Neural cell (in vitro differentiated cells): ENCODE results near the gene RMI2. TPM values are rescaled to one million over a fixed set of nuclear protein-coding genes. Genes with fewer than 3 reads are reported as not detected.

Source experiments
- H2AFZ ChIP-seq: fragments of 200-600, 300-800 bp; sonication (generic), shearing (Covaris generic); 2 replicates; pipeline ENCODE4 v1.6.0; 2014; ENCODE audit warnings: low read depth, mild to moderate bottlenecking, antibody characterized with exemption, low read length, moderate library complexity
- H3F3A ChIP-seq: fragments of 200-600 bp; shearing (Covaris generic); 2 replicates; pipeline ENCODE4 v1.6.1; 2016; ENCODE audit warnings: mild to moderate bottlenecking, moderate library complexity, mixed read lengths, antibody characterized with exemption, low read length; ENCODE audit not compliant: insufficient read depth, poor library complexity, severe bottlenecking
- H3K27ac ChIP-seq: fragments of 200-600, 300-800 bp; sonication (generic), shearing (Covaris generic); 2 replicates; pipeline ENCODE4 v1.5.1; 2014; ENCODE audit warnings: mild to moderate bottlenecking, low read length, moderate library complexity
- H3K27me3 ChIP-seq: fragments of 300-800, 200-600 bp; sonication (generic), shearing (Covaris generic); 2 replicates; pipeline ENCODE4 v1.6.0; 2014; ENCODE audit warnings: mild to moderate bottlenecking, low read depth, low read length, moderate library complexity; ENCODE audit not compliant: insufficient read depth
- H3K36me3 ChIP-seq: fragments of 300-800, 200-600 bp; sonication (generic), shearing (Covaris generic); 2 replicates; pipeline ENCODE4 v1.5.1; 2014; ENCODE audit warnings: mild to moderate bottlenecking, antibody characterized with exemption, low read length, moderate library complexity; ENCODE audit not compliant: insufficient read depth
- H3K4me2 ChIP-seq: fragments of 300-800, 200-600 bp; sonication (generic), shearing (Covaris generic); 2 replicates; pipeline ENCODE4 v1.6.0; 2014; ENCODE audit warnings: mild to moderate bottlenecking, low read length
- H3K4me3 ChIP-seq: fragments of 300-800, 200-600 bp; sonication (generic), shearing (Covaris generic); 2 replicates; pipeline ENCODE4 v1.5.1; 2014; ENCODE audit warnings: mild to moderate bottlenecking, low read length, moderate library complexity
- H3K79me2 ChIP-seq: fragments of 200-600 bp; shearing (Covaris generic); replicated peaks from 2 replicates; pipeline ENCODE4 v1.6.0; 2014; ENCODE audit warnings: mild to moderate bottlenecking, low read length, moderate library complexity; ENCODE audit not compliant: insufficient read depth
- H3K9ac ChIP-seq: fragments of 300-800, 200-600 bp; sonication (generic), shearing (Covaris generic); 2 replicates; pipeline ENCODE4 v1.6.1; 2016; ENCODE audit warnings: mild to moderate bottlenecking, low read length, mixed read lengths
- H3K9me2 ChIP-seq: fragments of 200-600 bp; shearing (Covaris generic); 2 replicates; pipeline ENCODE4 v1.6.1; 2016; ENCODE audit warnings: mild to moderate bottlenecking, low read length, mixed read lengths; ENCODE audit not compliant: insufficient read depth
- H3K9me3 ChIP-seq: fragments of 200-600, 300-800 bp; sonication (generic), shearing (Covaris generic); 2 replicates; pipeline ENCODE4 v1.6.1; 2016; ENCODE audit warnings: mild to moderate bottlenecking, mixed run types, low read length, moderate library complexity, mixed read lengths
- H4K20me1 ChIP-seq: fragments of 200-600 bp; shearing (Covaris generic); 2 replicates; pipeline ENCODE4 v1.6.1; 2016; ENCODE audit warnings: mild to moderate bottlenecking, mixed run types; ENCODE audit not compliant: insufficient read depth
- EP300 ChIP-seq: fragments of 450-650 bp; conservative IDR thresholded peaks from 2 replicates; pipeline ENCODE4 v1.6.1; 2014; ENCODE audit warnings: antibody characterized with exemption, mild to moderate bottlenecking, moderate library complexity; ENCODE audit not compliant: poor library complexity, severe bottlenecking
- EZH2 ChIP-seq: fragments of 200-600, 300-800 bp; shearing (Covaris generic), sonication (generic); IDR thresholded peaks from 2 replicates; pipeline ENCODE4 v1.6.1; 2014; ENCODE audit warnings: antibody characterized with exemption, low read length, borderline replicate concordance, mild to moderate bottlenecking; ENCODE audit not compliant: insufficient read depth, poor library complexity, severe bottlenecking
- MXI1 ChIP-seq: fragments of 450-650 bp; conservative IDR thresholded peaks from 2 replicates; pipeline ENCODE4 v1.6.1; 2014; ENCODE audit warnings: antibody characterized with exemption, mild to moderate bottlenecking; ENCODE audit not compliant: poor library complexity, severe bottlenecking
- POLR2AphosphoS5 ChIP-seq: IDR thresholded peaks from 2 replicates; pipeline ENCODE4 v1.6.1; 2012
- RAD21 ChIP-seq: fragments of 450-650 bp; conservative IDR thresholded peaks from 2 replicates; pipeline ENCODE4 v1.6.1; 2014; ENCODE audit warnings: antibody characterized with exemption, mild to moderate bottlenecking, moderate library complexity
- SMC3 ChIP-seq: fragments of 450-650 bp; conservative IDR thresholded peaks from 2 replicates; pipeline ENCODE4 v1.6.1; 2014; ENCODE audit warnings: antibody characterized with exemption, mild to moderate bottlenecking, moderate library complexity; ENCODE audit not compliant: poor library complexity
- TAF1 ChIP-seq: IDR thresholded peaks from 2 replicates; pipeline ENCODE4 v1.6.1; 2012; ENCODE audit warnings: low read depth
- polyA plus RNA-seq: library from polyadenylated mRNA; depleted of rRNA; stranded (reverse); fragments of >200 nt; gene quantifications from 2 replicates; pipeline ENCODE4 v1.2.3, GENCODE V29; 2014
- TF ChIP-seq, protein P1 (sequence below): IDR thresholded peaks from 2 replicates; pipeline ENCODE4 v1.6.1; 2012; ENCODE audit warnings: borderline replicate concordance
- TF ChIP-seq, protein P2 (sequence below): fragments of 450-650 bp; IDR thresholded peaks from 2 replicates; pipeline ENCODE4 v1.5.1; 2014; ENCODE audit warnings: antibody characterized with exemption, mild to moderate bottlenecking, moderate library complexity; ENCODE audit not compliant: poor library complexity, severe bottlenecking

RMI2 gene
- polyA plus RNA-seq, 1 donor from 2014 or later = 0.48 TPM

DNA sequence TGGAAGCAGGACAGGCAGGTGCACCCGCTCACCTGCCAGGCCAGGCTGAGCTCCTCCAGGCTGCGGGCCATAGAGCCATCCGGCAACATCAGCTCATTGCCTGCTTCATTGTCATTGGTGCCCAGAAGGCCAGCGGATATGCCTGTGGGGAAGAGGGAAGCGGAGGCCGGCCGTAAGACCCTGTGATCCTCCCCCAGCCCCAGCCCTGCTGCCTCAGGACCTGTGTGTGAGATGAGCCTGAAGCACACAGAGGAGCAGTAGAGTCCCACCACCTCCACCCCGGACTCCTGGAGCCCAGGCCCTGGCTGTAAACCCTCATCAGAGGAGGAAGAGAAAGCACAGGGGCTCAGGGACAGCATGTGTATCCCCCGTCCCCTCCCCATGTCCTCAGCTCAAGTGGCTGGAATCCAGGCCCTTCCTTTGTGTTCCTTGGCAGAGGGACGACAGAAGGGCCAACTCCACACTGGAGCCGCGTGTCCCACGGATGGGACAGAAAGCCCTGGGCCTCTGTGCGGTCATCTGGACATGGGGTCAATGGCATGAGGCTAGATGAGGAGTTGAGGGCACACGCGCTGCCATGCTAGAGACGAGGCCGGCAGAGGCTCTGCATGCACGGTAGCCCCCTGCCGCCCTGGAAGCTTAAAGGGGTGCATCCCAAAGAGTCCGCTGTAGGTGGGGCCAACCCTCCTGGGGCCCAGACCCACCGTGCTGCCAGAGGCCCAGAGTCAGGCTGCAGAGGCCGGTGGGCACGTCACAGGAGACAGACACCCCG lies 39.1 kb downstream of the RMI2 start:
- no peaks in the 10 kb centered on the region for H4K20me1 ChIP-seq
- no peaks in the 10 kb centered on the region for H3F3A ChIP-seq
- no peak overlapping the region for H3K4me2 ChIP-seq
- TF ChIP-seq MXI1 (no peak), EZH2 (no peak), EP300 (no peak), POLR2AphosphoS5 (no peak), RAD21 (no peak), TAF1 (no peak), SMC3 (no peak)
- TF ChIP-seq, protein P1, sequence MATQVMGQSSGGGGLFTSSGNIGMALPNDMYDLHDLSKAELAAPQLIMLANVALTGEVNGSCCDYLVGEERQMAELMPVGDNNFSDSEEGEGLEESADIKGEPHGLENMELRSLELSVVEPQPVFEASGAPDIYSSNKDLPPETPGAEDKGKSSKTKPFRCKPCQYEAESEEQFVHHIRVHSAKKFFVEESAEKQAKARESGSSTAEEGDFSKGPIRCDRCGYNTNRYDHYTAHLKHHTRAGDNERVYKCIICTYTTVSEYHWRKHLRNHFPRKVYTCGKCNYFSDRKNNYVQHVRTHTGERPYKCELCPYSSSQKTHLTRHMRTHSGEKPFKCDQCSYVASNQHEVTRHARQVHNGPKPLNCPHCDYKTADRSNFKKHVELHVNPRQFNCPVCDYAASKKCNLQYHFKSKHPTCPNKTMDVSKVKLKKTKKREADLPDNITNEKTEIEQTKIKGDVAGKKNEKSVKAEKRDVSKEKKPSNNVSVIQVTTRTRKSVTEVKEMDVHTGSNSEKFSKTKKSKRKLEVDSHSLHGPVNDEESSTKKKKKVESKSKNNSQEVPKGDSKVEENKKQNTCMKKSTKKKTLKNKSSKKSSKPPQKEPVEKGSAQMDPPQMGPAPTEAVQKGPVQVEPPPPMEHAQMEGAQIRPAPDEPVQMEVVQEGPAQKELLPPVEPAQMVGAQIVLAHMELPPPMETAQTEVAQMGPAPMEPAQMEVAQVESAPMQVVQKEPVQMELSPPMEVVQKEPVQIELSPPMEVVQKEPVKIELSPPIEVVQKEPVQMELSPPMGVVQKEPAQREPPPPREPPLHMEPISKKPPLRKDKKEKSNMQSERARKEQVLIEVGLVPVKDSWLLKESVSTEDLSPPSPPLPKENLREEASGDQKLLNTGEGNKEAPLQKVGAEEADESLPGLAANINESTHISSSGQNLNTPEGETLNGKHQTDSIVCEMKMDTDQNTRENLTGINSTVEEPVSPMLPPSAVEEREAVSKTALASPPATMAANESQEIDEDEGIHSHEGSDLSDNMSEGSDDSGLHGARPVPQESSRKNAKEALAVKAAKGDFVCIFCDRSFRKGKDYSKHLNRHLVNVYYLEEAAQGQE = no peak
- TF ChIP-seq, protein P2, sequence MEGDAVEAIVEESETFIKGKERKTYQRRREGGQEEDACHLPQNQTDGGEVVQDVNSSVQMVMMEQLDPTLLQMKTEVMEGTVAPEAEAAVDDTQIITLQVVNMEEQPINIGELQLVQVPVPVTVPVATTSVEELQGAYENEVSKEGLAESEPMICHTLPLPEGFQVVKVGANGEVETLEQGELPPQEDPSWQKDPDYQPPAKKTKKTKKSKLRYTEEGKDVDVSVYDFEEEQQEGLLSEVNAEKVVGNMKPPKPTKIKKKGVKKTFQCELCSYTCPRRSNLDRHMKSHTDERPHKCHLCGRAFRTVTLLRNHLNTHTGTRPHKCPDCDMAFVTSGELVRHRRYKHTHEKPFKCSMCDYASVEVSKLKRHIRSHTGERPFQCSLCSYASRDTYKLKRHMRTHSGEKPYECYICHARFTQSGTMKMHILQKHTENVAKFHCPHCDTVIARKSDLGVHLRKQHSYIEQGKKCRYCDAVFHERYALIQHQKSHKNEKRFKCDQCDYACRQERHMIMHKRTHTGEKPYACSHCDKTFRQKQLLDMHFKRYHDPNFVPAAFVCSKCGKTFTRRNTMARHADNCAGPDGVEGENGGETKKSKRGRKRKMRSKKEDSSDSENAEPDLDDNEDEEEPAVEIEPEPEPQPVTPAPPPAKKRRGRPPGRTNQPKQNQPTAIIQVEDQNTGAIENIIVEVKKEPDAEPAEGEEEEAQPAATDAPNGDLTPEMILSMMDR = no peak
- no peak overlapping the region for H2AFZ ChIP-seq
- no peaks in the 10 kb centered on the region for H3K9me2 ChIP-seq
- H3K27me3 ChIP-seq = no peaks in the 10 kb centered on the region
- no peaks in the 10 kb centered on the region for H3K9me3 ChIP-seq
- no peak overlapping the region for H3K27ac ChIP-seq
- no peak overlapping the region for H3K9ac ChIP-seq
- H3K36me3 ChIP-seq = no peaks in the 10 kb centered on the region
- no peak overlapping the region for H3K4me3 ChIP-seq
- H3K79me2 ChIP-seq = no peaks in the 10 kb centered on the region

DNA sequence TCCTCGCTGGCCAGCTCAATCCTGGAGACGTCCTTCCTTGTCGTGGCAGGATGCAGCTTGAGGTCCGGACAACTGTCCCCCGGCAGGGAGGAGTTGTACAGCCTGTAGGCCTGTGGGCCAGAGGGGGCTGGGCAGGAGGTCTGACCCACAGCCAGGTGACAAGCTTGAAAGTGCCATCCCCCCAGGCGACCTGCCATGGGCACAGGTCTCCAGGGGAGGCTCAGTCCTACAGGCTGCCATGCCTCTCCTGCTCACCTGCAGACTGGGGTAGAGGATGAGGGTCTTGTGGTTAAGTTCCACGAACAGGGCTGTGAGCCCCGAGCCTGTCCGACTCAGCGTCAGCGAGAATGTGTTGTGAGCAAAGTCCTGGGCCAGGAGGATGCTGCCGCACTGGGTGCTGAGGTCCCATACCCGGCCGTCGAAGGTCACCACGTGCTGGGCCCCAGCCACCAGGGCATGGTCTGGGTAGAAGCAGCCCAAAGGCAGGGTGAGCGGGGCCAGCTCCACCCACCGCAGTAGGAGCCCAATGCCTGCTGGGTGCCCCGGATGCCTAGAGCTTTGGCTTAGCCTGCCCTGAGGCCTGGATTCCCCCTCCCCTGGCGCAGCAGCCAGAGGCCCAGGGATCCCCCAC lies 39.8 kb downstream of the RMI2 start:
- no peaks in the 10 kb centered on the region for H3K9me2 ChIP-seq
- no peaks in the 10 kb centered on the region for H3K27me3 ChIP-seq
- H3F3A ChIP-seq = no peaks in the 10 kb centered on the region
- H3K27ac ChIP-seq = no peak overlapping the region
- no peak overlapping the region for H3K4me2 ChIP-seq
- no peak overlapping the region for H3K4me3 ChIP-seq
- no peaks in the 10 kb centered on the region for H4K20me1 ChIP-seq
- H3K9me3 ChIP-seq = no peaks in the 10 kb centered on the region
- H3K9ac ChIP-seq = no peak overlapping the region
- no peaks in the 10 kb centered on the region for H3K79me2 ChIP-seq
- no peak for TF ChIP-seq EZH2
- TF ChIP-seq, protein P2 = no peak
- TF ChIP-seq SMC3 = no peak
- TF ChIP-seq, protein P1 = no peak
- no peak for TF ChIP-seq POLR2AphosphoS5
- no peak for TF ChIP-seq TAF1
- H3K36me3 ChIP-seq = no peaks in the 10 kb centered on the region
- H2AFZ ChIP-seq = no peak overlapping the region
